ENCODE measurements around the gene POU3F2. TPM values are rescaled to one million over a fixed set of nuclear protein-coding genes. Genes with fewer than 3 reads are reported as not detected.

Gene POU3F2
- total and polyA plus RNA-seq, 9 of the 15 experiments (the other 6 are each of a cell fraction or from before 2014, with no cell fraction given) = 0.08 to 0.46 (median 0.36) TPM

DNA sequence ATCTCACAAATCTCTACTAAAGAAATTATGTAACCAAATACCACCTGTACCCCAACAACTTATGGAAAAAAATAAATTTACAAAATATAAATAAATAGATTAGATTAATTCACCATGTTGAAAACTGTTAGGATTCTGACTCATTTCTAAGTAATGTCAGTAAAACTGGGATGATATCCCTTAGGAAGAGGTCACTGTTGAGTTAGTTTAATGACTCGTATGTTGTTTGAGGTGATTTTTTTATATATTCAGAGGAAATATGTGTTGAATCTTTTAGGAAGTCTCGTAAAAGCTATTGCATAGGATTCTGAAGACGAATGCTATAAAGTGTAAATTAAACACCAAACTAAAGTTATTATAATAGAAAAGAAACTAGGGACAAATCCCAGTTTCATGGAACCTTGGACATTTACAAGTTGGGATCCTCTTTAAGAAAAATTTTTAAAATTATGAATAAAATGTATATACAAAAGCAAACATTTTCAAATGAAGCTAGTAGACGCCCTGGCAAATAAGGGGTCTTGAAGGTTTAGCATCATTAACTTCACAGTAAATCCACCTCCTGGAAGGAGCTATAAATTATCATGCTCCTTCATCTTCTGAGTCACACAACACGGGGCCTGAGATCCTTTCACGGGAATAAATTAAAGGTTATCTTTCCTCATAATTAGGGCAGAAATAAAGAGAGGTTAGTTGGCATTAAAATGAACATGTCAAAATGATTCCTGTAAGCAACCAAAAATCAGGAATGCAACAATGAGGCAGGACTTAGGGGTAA, 37.0 kb upstream of the POU3F2 start:
- Histone ChIP-seq H3K79me2 (ENCODE audit: control insufficient read depth, insufficient read depth, low read length) (no peaks in the 10 kb centered on the region), H3K4me1 (replicated peaks in 1 of 2; ENCODE audit: control insufficient read depth in 2 of 2, insufficient read depth in 2 of 2, low read length in 2 of 2) (no peaks in the 10 kb centered on the region), H2AFZ (ENCODE audit: low read depth, low read length) (no peak overlapping the region), H3K4me2 (ENCODE audit: insufficient read depth, low read length) (no peak overlapping the region), H3K27ac (ENCODE audit: extremely low read depth, low read depth, low read length) (no peak overlapping the region), H3K9me3 (replicated peaks; ENCODE audit: control insufficient read depth, insufficient read depth, low read depth, low read length) (no peaks in the 10 kb centered on the region), H3K9me1 (ENCODE audit: control insufficient read depth, insufficient read depth, low read length) (no peaks in the 10 kb centered on the region), H3K36me3 (ENCODE audit: control insufficient read depth, insufficient read depth, low read length) (no peaks in the 10 kb centered on the region), H3K27me3 (ENCODE audit: control insufficient read depth in 2 of 2, insufficient read depth in 2 of 2, low read length in 2 of 2) (0 out of 5 replicates have a peak, but pooled peaks cover 0 to 4% of the 10 kb centered on the region in 2 experiments), H3K4me3 (no peak overlapping the region), H4K20me1 (replicated peaks; ENCODE audit: control insufficient read depth, insufficient read depth, low read length) (no peaks in the 10 kb centered on the region), H3K9ac (ENCODE audit: insufficient read depth in 1 of 2, low read depth in 2 of 2, low read length in 2 of 2) (no peak overlapping the region)
- WGBS (ENCODE audit: insufficient coverage, low coverage, missing lambda C conversion rate) = 0% methylated on average over 6 of the region's 6 CpGs
- TF ChIP-seq HSF4 (CRISPR knock-in tag; IDR thresholded peaks at IDR 0.05; ENCODE audit: borderline replicate concordance) (no peak), ZNF778 (CRISPR knock-in tag; IDR thresholded peaks at IDR 0.05) (no peak), ZNF239 (CRISPR knock-in tag; IDR thresholded peaks at IDR 0.05) (no peak), ILK (tag; IDR thresholded peaks at IDR 0.05; ENCODE audit: borderline replicate concordance, low read depth) (no peak), ZKSCAN1 (IDR thresholded peaks at IDR 0.05; ENCODE audit: low read depth, low read length) (no peak), ZFPM2 (CRISPR knock-in tag; IDR thresholded peaks at IDR 0.05) (no peak)
- CTCF ChIA-PET (ENCODE audit: low intra/inter-chr PET ratio) = no interaction called here
- BruUV-seq (replicated peaks) = no TSS peak
- POLR2A ChIA-PET = no interaction called here
- no peak for DNase-seq (ENCODE audit: extremely low read depth in 1 of 4, low spot score in 3 of 4)
- in situ Hi-C loops (cut with MboI) (no loop called here), intact Hi-C loops (cut with micrococcal nuclease) (no loop called here)
- FAIRE-seq = no peak
- no peak for ATAC-seq
